ENCODE measurements around the gene ADGRG3.

The ADGRG3 gene

GRCh38 chr16:57688987-57689761 lies 21.1 kb downstream of the ADGRG3 start:
- TF ChIP-seq, protein P1, sequence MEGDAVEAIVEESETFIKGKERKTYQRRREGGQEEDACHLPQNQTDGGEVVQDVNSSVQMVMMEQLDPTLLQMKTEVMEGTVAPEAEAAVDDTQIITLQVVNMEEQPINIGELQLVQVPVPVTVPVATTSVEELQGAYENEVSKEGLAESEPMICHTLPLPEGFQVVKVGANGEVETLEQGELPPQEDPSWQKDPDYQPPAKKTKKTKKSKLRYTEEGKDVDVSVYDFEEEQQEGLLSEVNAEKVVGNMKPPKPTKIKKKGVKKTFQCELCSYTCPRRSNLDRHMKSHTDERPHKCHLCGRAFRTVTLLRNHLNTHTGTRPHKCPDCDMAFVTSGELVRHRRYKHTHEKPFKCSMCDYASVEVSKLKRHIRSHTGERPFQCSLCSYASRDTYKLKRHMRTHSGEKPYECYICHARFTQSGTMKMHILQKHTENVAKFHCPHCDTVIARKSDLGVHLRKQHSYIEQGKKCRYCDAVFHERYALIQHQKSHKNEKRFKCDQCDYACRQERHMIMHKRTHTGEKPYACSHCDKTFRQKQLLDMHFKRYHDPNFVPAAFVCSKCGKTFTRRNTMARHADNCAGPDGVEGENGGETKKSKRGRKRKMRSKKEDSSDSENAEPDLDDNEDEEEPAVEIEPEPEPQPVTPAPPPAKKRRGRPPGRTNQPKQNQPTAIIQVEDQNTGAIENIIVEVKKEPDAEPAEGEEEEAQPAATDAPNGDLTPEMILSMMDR (IDR thresholded peaks at IDR 0.05; ENCODE audit: borderline replicate concordance, extremely low read depth, low read length, poor library complexity, severe bottlenecking) = no peak
- TF ChIP-seq EZH2 (IDR thresholded peaks at IDR 0.05; ENCODE audit: borderline replicate concordance, low read depth, low read length, severe bottlenecking) = no peak

DNA sequence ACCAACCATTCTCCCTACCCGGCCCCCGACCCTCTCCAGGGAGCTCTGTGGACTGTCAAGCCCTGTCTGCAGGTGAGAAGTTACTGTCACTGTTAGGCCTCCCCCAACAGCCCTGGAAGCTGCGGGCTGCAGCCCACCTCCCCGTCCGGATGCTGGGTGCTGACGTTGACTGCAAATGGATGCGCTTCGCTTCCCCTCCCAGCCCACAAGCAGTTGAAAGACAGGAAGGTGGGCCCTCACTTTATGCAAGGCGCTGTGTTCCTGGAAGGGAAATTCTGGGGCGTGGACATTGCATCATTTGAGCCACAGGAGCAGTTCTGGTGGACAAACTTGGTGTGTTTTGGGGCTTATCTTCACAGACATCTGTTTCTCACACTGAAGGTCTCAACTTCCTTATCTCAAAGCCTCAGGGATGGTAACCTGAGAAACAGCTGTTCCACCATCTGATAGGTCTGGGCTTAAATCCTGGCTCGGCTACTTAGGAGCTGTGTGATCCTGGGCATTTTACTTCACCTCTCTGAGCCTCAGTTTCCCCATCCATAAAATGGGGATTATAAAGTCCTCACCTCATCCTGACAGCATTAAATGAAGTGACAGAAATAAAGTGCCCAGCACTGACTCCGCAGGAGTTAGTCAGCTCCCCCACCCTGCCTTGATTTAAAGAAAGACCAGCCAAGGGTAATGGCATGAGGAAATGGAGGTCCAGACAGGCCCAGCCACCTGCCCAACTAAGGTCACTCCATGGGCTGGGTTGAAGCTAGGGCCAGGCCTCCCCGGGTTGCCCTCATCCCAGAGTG lies 21.9 kb downstream of the ADGRG3 start:
- H3K36me3 ChIP-seq (ENCODE audit: insufficient read depth, low read length) = no peaks in the 10 kb centered on the region
- H2AFZ ChIP-seq (ENCODE audit: low read depth, low read length) = peak overlapping the region; percentile 85
- no peaks in the 10 kb centered on the region for H4K20me1 ChIP-seq (ENCODE audit: insufficient read depth, low read length)
- H3K4me3 ChIP-seq (ENCODE audit: low read depth in 1 of 2, low read length in 2 of 2) = peak overlapping the region in 1 of 2 experiments; percentile 44; a peak in 2 of 4 replicates
- ATAC-seq (ENCODE audit: insufficient read depth, low read depth) (peak; percentile 91), DNase-seq (peak; percentile 92)
- H3K27me3 ChIP-seq (ENCODE audit: insufficient read depth, low read length, poor library complexity) = no peaks in the 10 kb centered on the region
- H3K4me1 ChIP-seq (ENCODE audit: insufficient read depth, low read length) = peaks cover 28% of the 10 kb centered on the region
- H3K9me3 ChIP-seq (ENCODE audit: insufficient read depth, low read length, severe bottlenecking) = no peaks in the 10 kb centered on the region
- TF ChIP-seq, protein P1 (IDR thresholded peaks at IDR 0.05; ENCODE audit: borderline replicate concordance, extremely low read depth, low read length, poor library complexity, severe bottlenecking) = no peak
- TF ChIP-seq EZH2 (IDR thresholded peaks at IDR 0.05; ENCODE audit: borderline replicate concordance, low read depth, low read length, severe bottlenecking) = no peak
- H3K79me2 ChIP-seq (ENCODE audit: insufficient read depth, low read length) = no peaks in the 10 kb centered on the region
- peak overlapping the region; percentile 62 for H3K4me2 ChIP-seq (ENCODE audit: insufficient read depth, low read length)
- H3K27ac ChIP-seq (ENCODE audit: low read length) = peak overlapping the region; percentile 85
- peak overlapping the region; percentile 48 for H3K9ac ChIP-seq (ENCODE audit: low read depth, low read length)

More at GRCh38 chr16:57688987-57689761, 21.1 kb downstream of the ADGRG3 start:
- H3K27ac ChIP-seq (ENCODE audit: low read length) = peak overlapping the region; percentile 85
- peak overlapping the region; percentile 62 for H3K4me2 ChIP-seq (ENCODE audit: insufficient read depth, low read length)
- H3K36me3 ChIP-seq (ENCODE audit: insufficient read depth, low read length) = no peaks in the 10 kb centered on the region
- H4K20me1 ChIP-seq (ENCODE audit: insufficient read depth, low read length) = no peaks in the 10 kb centered on the region
- H3K27me3 ChIP-seq (ENCODE audit: insufficient read depth, low read length, poor library complexity) = no peaks in the 10 kb centered on the region
- DNase-seq (no peak), ATAC-seq (ENCODE audit: insufficient read depth, low read depth) (no peak; the same call in 1 of the 3 replicates)
- H3K4me3 ChIP-seq (ENCODE audit: low read depth in 1 of 2, low read length in 2 of 2) = peak overlapping the region in 1 of 2 experiments; percentile 44; a peak in 2 of 4 replicates
- no peaks in the 10 kb centered on the region for H3K9me3 ChIP-seq (ENCODE audit: insufficient read depth, low read length, severe bottlenecking)
- peak overlapping the region; percentile 85 for H2AFZ ChIP-seq (ENCODE audit: low read depth, low read length)
- peaks cover 22% of the 10 kb centered on the region for H3K4me1 ChIP-seq (ENCODE audit: insufficient read depth, low read length)
- peak overlapping the region; percentile 48 for H3K9ac ChIP-seq (ENCODE audit: low read depth, low read length)
- no peaks in the 10 kb centered on the region for H3K79me2 ChIP-seq (ENCODE audit: insufficient read depth, low read length)

- no peaks in the 10 kb centered on the region for H3K36me3 ChIP-seq (ENCODE audit: insufficient read depth, low read length)
- no peak overlapping the region for H3K4me3 ChIP-seq (ENCODE audit: low read depth in 1 of 2, low read length in 2 of 2)
- no peak overlapping the region for H3K27ac ChIP-seq (ENCODE audit: low read length)
- no peak overlapping the region for H3K4me2 ChIP-seq (ENCODE audit: insufficient read depth, low read length)
- no peaks in the 10 kb centered on the region for H4K20me1 ChIP-seq (ENCODE audit: insufficient read depth, low read length)
- H3K4me1 ChIP-seq (ENCODE audit: insufficient read depth, low read length) = peaks cover 30% of the 10 kb centered on the region
- no peaks in the 10 kb centered on the region for H3K9me3 ChIP-seq (ENCODE audit: insufficient read depth, low read length, severe bottlenecking)
- ATAC-seq (ENCODE audit: insufficient read depth, low read depth) (no peak), DNase-seq (no peak)
- TF ChIP-seq EZH2 (IDR thresholded peaks at IDR 0.05; ENCODE audit: borderline replicate concordance, low read depth, low read length, severe bottlenecking) = no peak
- TF ChIP-seq, protein P1 (IDR thresholded peaks at IDR 0.05; ENCODE audit: borderline replicate concordance, extremely low read depth, low read length, poor library complexity, severe bottlenecking) = no peak
- H2AFZ ChIP-seq (ENCODE audit: low read depth, low read length) = no peak overlapping the region
- no peaks in the 10 kb centered on the region for H3K79me2 ChIP-seq (ENCODE audit: insufficient read depth, low read length)
- H3K27me3 ChIP-seq (ENCODE audit: insufficient read depth, low read length, poor library complexity) = no peaks in the 10 kb centered on the region
- no peak overlapping the region for H3K9ac ChIP-seq (ENCODE audit: low read depth, low read length)
Measured at GRCh38 chr16:57690782-57691471, 22.8 kb downstream of the ADGRG3 start.
